Smooth muscle cell (in vitro differentiated cells): ENCODE measurements around the gene GDF2. TPM values are rescaled to one million over a fixed set of nuclear protein-coding genes. Genes with fewer than 3 reads are reported as not detected.

Experiments used
- DNase-seq: peaks from one replicate; lab custom pipeline; 2025; ENCODE audit not compliant: unreplicated experiment; lab: John Stamatoyannopoulos, UW
- H2AFZ ChIP-seq: fragments of 200-600 bp; sonication (generic); 2 replicates; pipeline ENCODE4 v1.6.0; 2016; ENCODE audit warnings: antibody characterized with exemption, low read depth, mild to moderate bottlenecking
- H3F3A ChIP-seq: fragments of 200-600 bp; sonication (generic); 2 replicates; pipeline ENCODE4 v1.6.0; 2017; ENCODE audit warnings: antibody characterized with exemption, low read depth
- H3K27ac ChIP-seq: fragments of 200-600 bp; sonication (generic); 2 replicates; pipeline ENCODE4 v1.5.1; 2016; ENCODE audit warnings: low read depth, mild to moderate bottlenecking
- H3K27me3 ChIP-seq: fragments of 200-600 bp; sonication (generic); 2 replicates; pipeline ENCODE4 v1.6.1; 2016; ENCODE audit warnings: low read depth, mild to moderate bottlenecking
- H3K36me3 ChIP-seq: fragments of 200-600 bp; sonication (generic); 2 replicates; pipeline ENCODE4 v1.5.1; 2016; ENCODE audit warnings: low read depth
- H3K4me1 ChIP-seq: fragments of 200-600 bp; sonication (generic); 2 replicates; pipeline ENCODE4 v1.5.1; 2016; ENCODE audit warnings: low read depth
- H3K4me2 ChIP-seq: fragments of 200-600 bp; sonication (generic); 2 replicates; pipeline ENCODE4 v1.6.0; 2016; ENCODE audit warnings: mild to moderate bottlenecking
- H3K4me3 ChIP-seq: fragments of 200-600 bp; sonication (generic); 2 replicates; pipeline ENCODE4 v1.5.1; 2016; ENCODE audit warnings: mild to moderate bottlenecking
- H3K79me2 ChIP-seq: fragments of 200-600 bp; sonication (generic); 2 replicates; pipeline ENCODE4 v1.6.0; 2016; ENCODE audit warnings: low read depth, mild to moderate bottlenecking
- H3K9ac ChIP-seq: fragments of 200-600 bp; sonication (generic); 2 replicates; pipeline ENCODE4 v1.6.0; 2016; ENCODE audit warnings: low read depth
- H3K9me3 ChIP-seq: fragments of 200-600 bp; sonication (generic); replicated peaks from 2 replicates; pipeline ENCODE4 v1.5.1; 2016; ENCODE audit warnings: low read depth
- H4K20me1 ChIP-seq: fragments of 200-600 bp; sonication (generic); 2 replicates; pipeline ENCODE4 v1.6.0; 2016; ENCODE audit warnings: low read depth
- CTCF ChIP-seq: fragments of 200-600 bp; sonication (generic); IDR thresholded peaks from 2 replicates; pipeline ENCODE4 v1.5.1; 2017; ENCODE audit warnings: borderline replicate concordance, mild to moderate bottlenecking, antibody characterized with exemption; ENCODE audit not compliant: insufficient read depth, poor library complexity, severe bottlenecking
- WGBS: methylation state at CpG from one replicate; pipeline ENCODE4 v1.1.7; 2016; ENCODE audit warnings: low lambda C conversion rate; 5-methylcytosine and 5-hydroxymethylcytosine counted together
- polyA plus RNA-seq: library from polyadenylated mRNA; unstranded; fragments of >200 nt; fragmentation: Nextera tagmentation; extraction: Ambion mirVana; gene quantifications from 2 replicates; pipeline ENCODE4 v1.2.1, GENCODE V29; 2016
- total RNA-seq: library from RNA; depleted of rRNA; stranded (reverse); fragments of >200 nt; gene quantifications from 2 replicates; pipeline ENCODE4 v1.2.3, GENCODE V29; 2014

GDF2 gene
- total and polyA plus RNA-seq, 2 experiments from 2014 or later, result not detected

GRCh38 chr10:47323636-47324296, 1.5 kb downstream of the GDF2 start:
- Histone ChIP-seq H3K27me3 (peaks cover 9% of the 10 kb centered on the region), H3K9ac (no peak overlapping the region), H3K27ac (no peak overlapping the region), H3K79me2 (no peaks in the 10 kb centered on the region), H3K4me1 (no peaks in the 10 kb centered on the region), H3K9me3 (no peaks in the 10 kb centered on the region), H3K36me3 (no peaks in the 10 kb centered on the region), H3K4me2 (no peak overlapping the region), H3K4me3 (no peak overlapping the region), H4K20me1 (no peaks in the 10 kb centered on the region), H2AFZ (no peak overlapping the region), H3F3A (no peaks in the 10 kb centered on the region)
- 90% methylated on average over 5 of the region's 5 CpGs for WGBS
- no peak for DNase-seq
- TF ChIP-seq CTCF, result no peak

- H3K9ac ChIP-seq, result no peak overlapping the region
These were observed 3.3 kb downstream of the GDF2 start for GRCh38 chr10:47325303-47326291.

GRCh38 chr10:47326306-47326926, 4.2 kb downstream of the GDF2 start:
- no peak overlapping the region for H3K4me3 ChIP-seq
- no peaks in the 10 kb centered on the region for H3K4me1 ChIP-seq
- no peak overlapping the region for H3K9ac ChIP-seq
- no peak overlapping the region for H2AFZ ChIP-seq
- H3K4me2 ChIP-seq, result no peak overlapping the region
- no peak for TF ChIP-seq CTCF
- H3K9me3 ChIP-seq, result no peaks in the 10 kb centered on the region
- 86% methylated on average over 5 of the region's 5 CpGs for WGBS
- H3K36me3 ChIP-seq, result no peaks in the 10 kb centered on the region
- H3F3A ChIP-seq, result no peaks in the 10 kb centered on the region
- no peak overlapping the region for H3K27ac ChIP-seq
- H3K79me2 ChIP-seq, result no peaks in the 10 kb centered on the region
- H3K27me3 ChIP-seq, result peaks cover 9% of the 10 kb centered on the region
- no peaks in the 10 kb centered on the region for H4K20me1 ChIP-seq
- no peak for DNase-seq

More at GRCh38 chr10:47325303-47326291, 3.3 kb downstream of the GDF2 start:
- Histone ChIP-seq H3K9me3 (no peaks in the 10 kb centered on the region), H3K4me1 (no peaks in the 10 kb centered on the region), H3K27me3 (peaks cover 9% of the 10 kb centered on the region), H3F3A (no peaks in the 10 kb centered on the region), H2AFZ (no peak overlapping the region), H4K20me1 (no peaks in the 10 kb centered on the region), H3K4me3 (no peak overlapping the region), H3K4me2 (no peak overlapping the region), H3K36me3 (no peaks in the 10 kb centered on the region), H3K79me2 (no peaks in the 10 kb centered on the region), H3K27ac (no peak overlapping the region)
- 94% methylated on average over 30 of the region's 30 CpGs for WGBS
- no peak for DNase-seq
- no peak for TF ChIP-seq CTCF
